AG09319 (cell line): ENCODE data around the gene FAM167B.

Source experiments
- DNase-seq: peaks from one replicate; pipeline ENCODE4 v3.0.0-alpha.2; 2010; ENCODE audit warnings: low read depth; ENCODE audit errors: extremely low read depth
- CTCF ChIP-seq: IDR thresholded peaks from 2 replicates; pipeline ENCODE4 v1.5.1; 2011; ENCODE audit warnings: low read depth, mild to moderate bottlenecking, inconsistent platforms, low read length, moderate library complexity

Gene FAM167B

DNA sequence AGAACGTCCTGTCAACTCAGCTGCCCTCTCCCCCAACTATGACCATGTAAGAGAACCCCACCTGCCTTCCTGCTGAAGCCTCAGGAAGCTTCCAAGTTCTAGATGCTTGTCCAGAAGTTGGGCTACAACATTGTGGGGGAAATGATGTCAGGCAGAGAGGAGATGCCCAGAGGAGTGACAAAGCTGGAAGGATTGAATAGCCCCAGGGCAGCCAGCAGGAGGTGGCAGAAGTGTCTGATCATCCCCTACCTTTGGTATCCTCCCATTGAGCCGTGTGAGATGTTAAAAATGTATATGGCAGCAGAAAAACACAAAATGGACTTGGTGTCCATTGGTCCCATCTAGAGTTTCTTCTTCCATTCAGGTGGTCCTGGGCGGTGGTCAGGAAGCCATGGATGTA, 18.3 kb upstream of the FAM167B start:
- DNase-seq: no peak
- TF ChIP-seq CTCF: no peak

DNA sequence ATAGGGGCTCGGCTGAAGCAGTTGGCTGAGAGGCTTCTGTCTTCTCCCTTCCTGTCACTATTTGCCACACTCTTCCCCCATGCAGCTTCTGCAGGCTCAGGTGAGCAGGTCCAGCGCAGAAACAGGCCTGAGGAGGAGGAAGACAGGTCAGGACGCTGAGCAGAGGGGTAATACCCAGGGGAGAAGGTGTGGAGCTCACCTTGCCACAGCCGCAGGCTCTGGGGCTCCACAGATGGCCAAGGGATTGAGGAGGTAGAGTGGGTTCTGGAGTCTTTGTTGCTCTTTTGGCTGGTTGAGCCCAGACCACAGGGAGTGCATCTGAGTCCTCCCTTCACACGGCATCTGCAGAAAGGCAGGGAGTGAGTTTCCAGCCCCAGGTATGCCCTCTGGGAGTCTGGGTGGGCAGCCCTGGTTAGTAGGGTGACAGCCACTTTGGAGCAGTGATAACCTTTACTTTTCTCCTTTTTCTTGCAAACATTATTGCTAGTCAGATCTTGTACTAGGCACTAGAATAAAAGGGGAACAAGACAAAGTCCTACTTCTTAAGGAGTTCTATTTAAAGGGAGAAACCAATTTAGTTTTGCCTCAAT, 15.1 kb upstream of the FAM167B start:
- DNase-seq: no peak
- TF ChIP-seq CTCF: no peak

DNA sequence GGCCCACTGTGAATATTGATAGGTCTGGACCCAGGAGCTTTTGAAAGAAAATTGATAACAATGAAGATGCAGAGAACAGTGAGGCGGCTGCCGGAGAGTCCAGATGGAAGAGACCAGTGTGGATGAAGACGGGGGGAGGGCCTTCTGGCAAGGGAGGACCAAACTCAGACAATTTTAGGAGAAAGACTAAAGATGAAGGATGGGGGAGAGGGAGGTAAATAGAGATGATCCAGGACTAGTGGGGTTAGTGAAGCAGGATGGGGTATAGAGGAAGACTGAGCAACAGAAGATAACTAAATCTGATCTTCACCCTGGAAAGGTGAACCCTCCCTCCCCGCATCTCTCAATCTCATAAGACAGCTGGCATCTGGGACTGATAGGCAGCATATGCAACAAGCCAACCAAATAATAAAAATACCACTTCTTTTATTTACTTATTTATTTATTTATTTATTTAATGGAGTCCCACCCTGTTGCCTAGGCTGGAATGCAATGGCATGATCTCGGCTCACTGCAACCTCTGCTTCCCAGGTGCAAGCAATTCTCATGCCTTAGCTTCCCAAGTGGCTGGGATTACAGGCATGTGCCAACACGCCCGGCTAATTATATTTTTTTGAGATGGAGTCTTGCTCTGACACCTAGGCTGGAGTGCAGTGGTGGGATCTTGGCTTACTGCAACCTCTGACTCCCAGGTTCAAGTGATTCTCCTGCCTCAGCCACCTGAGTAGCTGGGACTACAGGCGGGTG, 14.3 kb upstream of the FAM167B start:
- DNase-seq: no peak
- no peak for TF ChIP-seq CTCF

- no peak for DNase-seq
- TF ChIP-seq CTCF: no peak
These were observed 12.2 kb upstream of the FAM167B start for GRCh38 chr1:32234792-32235191.

DNA sequence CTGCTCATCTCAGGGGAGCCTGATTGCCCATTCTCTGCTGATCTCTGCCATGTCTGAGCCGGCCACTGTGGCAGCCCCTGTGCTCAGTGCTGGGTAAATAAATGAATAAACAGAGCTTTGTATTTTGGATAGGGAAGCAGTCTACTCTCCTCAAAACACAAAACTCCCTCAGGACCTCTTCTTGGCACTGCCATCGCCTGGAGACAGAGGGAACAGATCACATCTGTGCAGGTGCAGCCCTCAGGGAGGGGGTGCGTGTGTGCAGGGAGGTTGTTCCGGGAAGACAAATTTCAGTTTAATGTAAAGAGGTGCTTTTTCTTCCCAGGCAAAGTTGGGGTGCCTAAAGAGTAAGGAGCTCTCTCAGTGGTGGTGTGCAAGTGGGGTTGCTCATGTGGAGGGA, 7.7 kb upstream of the FAM167B start:
- TF ChIP-seq CTCF: no peak
- no peak for DNase-seq

DNA sequence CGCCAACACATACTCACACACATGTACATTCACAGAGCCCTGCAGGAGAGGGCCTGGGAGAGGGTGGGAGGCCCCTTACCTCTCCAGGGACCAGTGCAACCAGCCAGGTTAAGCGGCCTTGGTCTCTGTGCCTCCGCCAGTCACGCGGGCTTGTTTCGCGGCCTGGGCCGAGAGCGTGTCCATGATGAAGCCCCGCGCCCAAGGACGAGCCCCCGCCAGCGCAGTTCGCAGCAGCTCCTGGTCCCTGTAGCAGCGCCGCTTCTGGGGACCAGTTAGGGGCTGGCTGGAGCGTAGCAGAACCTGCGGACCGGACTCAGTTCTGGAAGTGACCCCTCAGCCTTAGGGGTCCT, 7.3 kb upstream of the FAM167B start:
- DNase-seq: no peak
- no peak for TF ChIP-seq CTCF

DNA sequence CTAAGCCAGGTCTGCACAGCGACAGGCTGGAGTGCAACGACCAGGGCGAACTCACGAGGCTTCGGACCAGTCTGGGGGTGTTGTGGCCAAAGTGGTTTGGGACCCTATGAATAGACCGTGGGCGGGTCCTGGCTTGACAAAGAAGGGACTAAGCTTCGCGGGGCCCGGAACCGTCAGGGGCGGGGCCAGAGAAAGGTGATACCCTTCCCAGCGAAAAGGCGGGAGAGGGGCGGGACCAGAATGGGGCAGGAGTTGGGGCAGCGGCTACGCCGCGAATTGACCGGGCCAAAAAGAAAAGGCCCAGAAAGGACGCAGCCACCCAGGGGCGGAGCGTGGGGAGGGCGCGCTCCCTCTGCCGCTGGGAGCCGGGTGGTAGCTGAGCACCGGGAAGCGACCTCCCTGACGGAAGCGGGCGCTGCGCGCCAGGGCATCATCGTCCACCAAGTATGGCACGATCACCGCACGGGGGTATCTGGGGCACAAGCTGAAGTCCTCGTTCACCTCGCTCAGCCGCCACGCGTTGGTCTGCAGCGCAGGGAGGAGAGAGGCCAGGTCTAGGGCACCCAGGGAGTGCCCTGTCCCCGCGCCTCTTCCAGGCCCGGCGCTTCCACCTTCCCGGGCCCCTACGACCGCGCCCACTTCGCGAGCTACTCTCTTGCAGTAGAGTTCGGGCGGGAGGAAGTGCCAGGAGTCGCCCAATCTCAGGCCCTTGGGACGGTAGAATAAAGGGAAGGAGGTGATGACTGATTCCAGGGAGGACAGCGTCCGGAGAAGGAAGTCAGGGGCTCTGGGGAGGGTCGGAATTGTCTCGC, 6.7 kb upstream of the FAM167B start:
- peak; percentile 34 for TF ChIP-seq CTCF
- DNase-seq: no peak
